GM20000 (cell line): Measurements from ENCODE around the gene KPNA3.

ENCODE experiments used
- DNase-seq: peaks from one replicate; pipeline ENCODE4 v3.0.0; 2012; ENCODE audit warnings: low spot score
- TF ChIP-seq, protein P1 (sequence below): IDR thresholded peaks from 2 replicates; pipeline ENCODE4 v1.5.1; 2012; ENCODE audit warnings: mild to moderate bottlenecking, control low read depth; ENCODE audit errors: extremely low read depth, missing control alignments

KPNA3 gene

DNA sequence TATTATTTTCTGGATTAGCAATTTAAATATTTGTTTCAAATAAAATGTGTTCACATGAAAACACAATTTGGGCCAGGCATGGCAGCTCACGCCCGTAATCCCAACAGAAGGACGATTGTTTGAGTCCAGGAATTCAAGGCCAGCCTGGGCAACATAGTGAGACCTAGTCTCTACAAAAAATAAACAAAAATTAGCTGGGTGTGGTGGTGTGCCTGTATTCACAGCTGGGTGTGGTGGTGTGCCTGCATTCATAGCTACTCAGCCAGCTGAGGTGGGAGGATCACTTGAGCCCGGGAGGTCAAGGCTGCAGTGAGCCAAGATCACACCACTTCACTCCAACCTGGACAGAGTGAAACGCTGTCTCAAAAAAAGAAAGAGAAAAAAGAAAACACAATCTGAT, 46.4 kb downstream of the KPNA3 start:
- no peak for DNase-seq
- TF ChIP-seq, protein P1, sequence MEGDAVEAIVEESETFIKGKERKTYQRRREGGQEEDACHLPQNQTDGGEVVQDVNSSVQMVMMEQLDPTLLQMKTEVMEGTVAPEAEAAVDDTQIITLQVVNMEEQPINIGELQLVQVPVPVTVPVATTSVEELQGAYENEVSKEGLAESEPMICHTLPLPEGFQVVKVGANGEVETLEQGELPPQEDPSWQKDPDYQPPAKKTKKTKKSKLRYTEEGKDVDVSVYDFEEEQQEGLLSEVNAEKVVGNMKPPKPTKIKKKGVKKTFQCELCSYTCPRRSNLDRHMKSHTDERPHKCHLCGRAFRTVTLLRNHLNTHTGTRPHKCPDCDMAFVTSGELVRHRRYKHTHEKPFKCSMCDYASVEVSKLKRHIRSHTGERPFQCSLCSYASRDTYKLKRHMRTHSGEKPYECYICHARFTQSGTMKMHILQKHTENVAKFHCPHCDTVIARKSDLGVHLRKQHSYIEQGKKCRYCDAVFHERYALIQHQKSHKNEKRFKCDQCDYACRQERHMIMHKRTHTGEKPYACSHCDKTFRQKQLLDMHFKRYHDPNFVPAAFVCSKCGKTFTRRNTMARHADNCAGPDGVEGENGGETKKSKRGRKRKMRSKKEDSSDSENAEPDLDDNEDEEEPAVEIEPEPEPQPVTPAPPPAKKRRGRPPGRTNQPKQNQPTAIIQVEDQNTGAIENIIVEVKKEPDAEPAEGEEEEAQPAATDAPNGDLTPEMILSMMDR, result no peak

DNA sequence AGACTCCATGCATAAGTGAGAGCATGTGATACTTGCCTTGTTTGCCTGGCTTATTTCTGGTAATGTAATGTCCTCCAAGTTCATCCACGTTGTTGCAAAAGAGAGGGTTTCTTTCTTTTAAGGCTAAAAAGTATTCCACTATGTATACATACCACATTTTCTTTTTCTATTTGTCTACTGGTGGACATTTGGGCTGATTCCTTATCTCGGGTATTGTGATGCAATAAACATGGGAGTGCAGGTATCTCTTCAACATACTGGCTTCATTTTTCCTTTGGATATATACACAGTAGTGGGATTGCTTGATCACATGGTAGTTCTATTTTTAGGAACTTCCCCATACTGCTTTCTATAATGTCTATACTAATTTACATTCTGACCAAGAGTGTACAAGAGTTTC, 51.6 kb downstream of the KPNA3 start:
- TF ChIP-seq, protein P1, result no peak

DNA sequence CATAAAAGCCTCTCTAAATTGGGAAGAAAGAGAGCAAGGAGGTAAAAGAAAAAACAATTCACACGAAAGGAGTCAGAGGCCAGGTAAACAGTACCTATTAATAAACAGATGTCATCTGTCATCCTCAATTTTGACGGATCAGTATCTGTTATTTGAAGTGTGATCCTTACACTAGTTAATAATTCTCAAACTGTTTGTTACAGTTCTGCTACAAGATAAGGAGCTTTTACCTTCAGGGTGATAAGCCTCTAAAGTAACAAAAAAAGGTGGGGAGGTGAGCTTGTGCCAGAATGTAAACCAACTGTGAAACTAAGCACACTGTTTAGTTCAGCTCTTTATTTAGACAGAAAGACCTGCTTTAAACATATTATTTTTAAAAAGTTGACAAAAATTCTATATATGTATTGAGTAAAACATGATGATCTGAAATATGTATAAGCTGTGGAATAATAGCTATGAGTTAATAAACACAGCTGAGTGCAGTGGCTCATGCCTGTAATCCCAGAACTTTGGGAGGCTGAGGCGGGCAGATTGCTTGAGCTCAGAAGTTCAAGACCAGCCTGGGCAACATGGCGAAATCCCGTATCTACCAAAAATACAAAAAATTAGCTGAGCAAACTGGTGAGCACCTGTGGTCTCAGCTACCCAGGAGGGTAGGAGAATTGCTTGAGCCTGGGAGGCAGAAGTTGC, 52.8 kb downstream of the KPNA3 start:
- TF ChIP-seq, protein P1, result no peak
- DNase-seq, result no peak

More for the DNA sequence above, 51.6 kb downstream of the KPNA3 start:
- no peak for DNase-seq

DNA sequence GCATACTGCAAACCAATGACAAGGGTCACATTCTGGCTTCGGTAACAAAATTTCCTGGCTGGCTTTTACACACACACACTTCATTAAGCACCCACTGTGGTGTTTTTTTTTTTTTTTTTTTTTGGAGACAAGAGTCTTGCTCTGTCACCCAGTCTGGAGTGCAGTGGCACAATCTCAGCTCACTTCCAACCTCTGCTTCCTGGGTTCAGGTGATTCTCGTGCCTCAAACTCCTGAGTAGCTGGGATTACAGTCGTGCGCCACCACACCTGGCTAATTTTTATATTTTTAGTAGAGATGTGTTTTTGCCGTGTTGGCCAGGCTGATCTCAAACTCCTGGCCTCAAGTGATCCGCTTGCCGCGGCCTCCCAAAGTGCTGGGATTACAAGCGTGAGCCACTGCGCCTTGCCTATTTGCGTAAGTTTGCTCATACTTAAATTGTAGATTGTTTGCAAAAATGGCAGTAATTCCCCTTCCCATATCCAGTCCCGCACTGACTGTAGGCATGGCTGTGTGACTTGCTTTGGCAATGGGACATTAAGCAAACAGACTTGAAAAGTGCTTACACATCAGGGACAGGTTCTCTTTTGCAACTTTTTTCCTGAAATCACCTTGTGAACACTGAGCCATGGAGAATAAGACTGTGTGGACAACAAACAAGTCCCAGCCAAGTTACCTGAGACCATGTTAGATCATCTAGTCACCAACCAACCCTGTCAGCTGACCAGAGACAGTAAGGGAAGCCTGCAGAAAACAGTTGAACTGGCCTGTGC, 59.1 kb downstream of the KPNA3 start:
- TF ChIP-seq, protein P1, result no peak
- no peak for DNase-seq

DNA sequence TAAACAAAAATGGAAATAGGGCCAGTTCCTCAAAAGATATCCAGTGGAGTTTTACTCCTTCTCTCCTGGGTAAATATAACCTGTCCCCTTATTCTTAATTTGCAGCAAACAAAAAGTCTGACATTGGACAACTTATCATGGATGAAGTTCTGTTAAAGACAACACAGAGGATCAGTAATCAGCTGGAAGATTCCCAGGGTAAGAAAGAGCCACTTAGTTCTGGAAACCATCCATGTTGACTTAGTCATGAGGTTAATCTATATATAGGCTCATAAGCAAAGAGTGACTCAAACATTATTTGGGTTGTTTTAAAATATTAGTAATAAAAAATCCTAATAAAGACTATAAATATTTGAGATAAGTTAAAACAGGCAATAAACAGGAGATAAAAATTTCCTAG, 60.7 kb downstream of the KPNA3 start:
- TF ChIP-seq, protein P1, result no peak
- DNase-seq, result no peak

DNA sequence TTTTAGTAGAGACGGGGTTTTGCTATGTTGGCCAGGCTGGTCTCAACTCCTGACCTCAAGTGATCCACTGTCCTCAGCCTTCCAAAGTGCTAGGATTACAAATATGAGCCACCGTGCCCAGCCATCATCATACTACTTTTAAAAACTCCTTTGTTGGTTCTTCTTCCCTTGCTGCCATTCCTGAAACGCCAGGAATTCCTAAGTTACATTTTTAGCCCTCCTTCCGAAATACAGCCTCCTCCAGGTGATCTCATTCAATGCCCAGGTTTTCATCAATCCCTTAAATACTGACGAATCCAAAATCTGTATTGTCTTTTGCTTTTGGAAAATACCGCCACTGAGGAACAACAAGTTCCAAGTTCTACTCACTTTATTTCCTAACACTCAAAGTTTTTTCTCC, 75.9 kb downstream of the KPNA3 start:
- TF ChIP-seq, protein P1, result no peak
- no peak for DNase-seq

DNA sequence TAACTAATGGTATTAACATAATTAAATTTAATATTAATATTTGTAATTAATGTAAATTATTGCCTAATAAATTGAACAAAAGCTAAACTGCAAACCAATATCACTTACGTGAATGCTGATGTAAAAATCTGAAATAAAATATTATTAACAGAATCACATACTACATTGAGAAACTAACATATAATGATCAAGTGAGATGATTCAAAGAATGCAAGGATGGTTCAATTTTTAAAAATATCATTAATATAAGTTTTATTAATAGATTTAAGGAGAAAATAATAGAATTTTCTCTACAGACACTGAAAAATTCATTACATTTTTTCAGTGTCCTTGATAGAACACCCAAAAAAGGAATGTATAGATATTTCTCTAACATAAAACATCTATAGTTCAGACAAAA, 77.7 kb downstream of the KPNA3 start:
- TF ChIP-seq, protein P1, result no peak
- no peak for DNase-seq
